Kidney (tissue), 14 donors: ENCODE data around the gene LRP5. TPM values are rescaled to one million over a fixed set of nuclear protein-coding genes. Genes with fewer than 3 reads are reported as not detected.
"Not testable (repeated sequence)": the region's sequence is repeated elsewhere in the genome, so short reads cannot be mapped to it uniquely, and the experiment has no call there.

Source experiments
- DNase-seq, 5 donors: peaks; one replicate each; pipeline ENCODE4 v3.0.0-alpha.2; 2013 to 2020
- FAIRE-seq: peaks from 2 replicates; lab custom pipeline; 2012; peaks lifted over from hg19 to GRCh38; lab: Jason Lieb, UNC
- H3K27ac ChIP-seq, 2 donors: one replicate each; pipeline ENCODE4 v1.7.0; 2013; ENCODE audit warnings: low read depth in 2 of 2, low read length in 2 of 2, inconsistent platforms in 1 of 2
- H3K27me3 ChIP-seq: one replicate; pipeline ENCODE4 v1.7.1; 2013; ENCODE audit warnings: low read length, inconsistent platforms; ENCODE audit not compliant: control insufficient read depth, insufficient read depth
- H3K36me3 ChIP-seq, 3 donors: one replicate each; pipeline versions ENCODE4 v1.7.0 to v1.7.1; 2013; ENCODE audit warnings: low read length in 3 of 3, control low read depth in 1 of 3, inconsistent platforms in 1 of 3; ENCODE audit not compliant: insufficient read depth in 3 of 3, control insufficient read depth in 2 of 3
- H3K4me1 ChIP-seq, 3 donors: one replicate each; pipeline versions ENCODE4 v1.7.0 to v1.7.1; 2013; ENCODE audit warnings: low read length in 3 of 3, inconsistent platforms in 1 of 3, low read depth in 1 of 3; ENCODE audit not compliant: control insufficient read depth in 2 of 3, insufficient read depth in 2 of 3
- H3K4me3 ChIP-seq, 3 donors: one replicate each; pipeline versions ENCODE4 v1.7.0 to v1.8.1; 2013; ENCODE audit warnings: low read length in 3 of 3, control low read depth in 1 of 3, inconsistent platforms in 1 of 3
- H3K9ac ChIP-seq, 3 donors: one replicate each; pipeline versions ENCODE4 v1.7.0 to v1.7.1; 2013; ENCODE audit warnings: low read length in 3 of 3, control low read depth in 1 of 3, inconsistent platforms in 1 of 3
- H3K9me3 ChIP-seq, 3 donors: one replicate each; pipeline versions ENCODE4 v1.7.0 to v1.7.1; 2013; ENCODE audit warnings: low read length in 3 of 3, control low read depth in 1 of 3, inconsistent platforms in 1 of 3; ENCODE audit not compliant: control insufficient read depth in 2 of 3, insufficient read depth in 1 of 3
- intact Hi-C: fragments of 100-400 bp; cut with DNase I; formaldehyde crosslinking; loops from one replicate; pipeline ENCODE4 v1.11.1; 2022
- polyA plus RNA-seq: library from polyadenylated mRNA; stranded (reverse); fragments of 350-450 nt; fragmentation: Illumina TruSeq; extraction: RNeasy Lipid Tissue Mini Kit (QIAGEN cat#74804); gene quantifications from one replicate; pipeline ENCODE4 v1.2.3, GENCODE V29; 2014; ENCODE audit warnings: low read depth, low replicate concordance; ENCODE audit not compliant: insufficient read depth
- total RNA-seq: library from RNA; stranded (reverse); fragmentation: NEBNext Ultra II Directional; extraction: Animal tissue kit (Norgen Biotek cat#: 25700); gene quantifications from one replicate; pipeline ENCODE4 v1.2.1, GENCODE V29; 2021
- TF ChIP-seq, protein P1 (sequence below): IDR thresholded peaks from 3 replicates; pipeline ENCODE4 v1.5.1; 2012; ENCODE audit warnings: mild to moderate bottlenecking, moderate library complexity, borderline replicate concordance; ENCODE audit not compliant: insufficient read depth; ENCODE audit errors: extremely low read depth
- donor health status: control.
- donor health status: control.
- donor health status: control.
- donor health status: control.
- donor health status: control.
- donor health status: DM: yes; HTN: yes; CAD: no.
- donor health status: Normal renal cell carcinoma (clear cell type).

LRP5 gene
- total and polyA plus RNA-seq, 2 donors from 2014 or later, result 55.4 to 71.3 TPM

DNA sequence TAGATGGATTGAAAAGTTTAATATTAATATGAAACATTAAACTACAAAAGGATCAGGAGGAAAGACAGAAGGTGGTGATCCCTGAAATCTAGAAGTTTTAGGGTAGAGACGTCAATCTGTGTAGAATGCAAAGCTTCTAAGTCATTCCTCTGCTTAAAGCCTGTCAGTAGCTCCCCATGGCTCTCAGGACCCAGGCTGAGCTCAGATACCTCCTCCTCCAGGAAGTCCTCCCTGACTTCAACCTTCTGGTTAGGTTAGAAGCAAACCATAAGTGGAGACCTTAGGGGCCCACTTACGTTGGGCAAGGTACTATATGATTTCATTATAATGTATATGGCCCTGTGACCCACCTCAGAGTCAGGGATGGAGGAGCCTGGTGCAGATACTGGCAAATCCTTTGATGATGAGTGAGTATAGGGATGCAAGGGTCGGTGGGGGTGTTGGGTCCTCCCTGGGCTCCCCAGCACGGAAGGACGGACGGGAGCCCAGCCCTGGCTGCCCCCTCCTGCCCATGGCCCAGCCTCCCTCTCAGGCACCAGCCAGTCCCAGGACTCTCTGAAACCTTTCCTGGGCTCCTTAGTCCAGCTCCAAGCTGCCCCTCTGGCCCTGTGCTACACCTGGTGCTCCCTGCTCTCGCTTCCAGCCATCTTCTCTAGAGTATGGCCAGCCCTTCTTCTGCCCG is 145.0 kb downstream of the LRP5 start:
- TF ChIP-seq, protein P1, sequence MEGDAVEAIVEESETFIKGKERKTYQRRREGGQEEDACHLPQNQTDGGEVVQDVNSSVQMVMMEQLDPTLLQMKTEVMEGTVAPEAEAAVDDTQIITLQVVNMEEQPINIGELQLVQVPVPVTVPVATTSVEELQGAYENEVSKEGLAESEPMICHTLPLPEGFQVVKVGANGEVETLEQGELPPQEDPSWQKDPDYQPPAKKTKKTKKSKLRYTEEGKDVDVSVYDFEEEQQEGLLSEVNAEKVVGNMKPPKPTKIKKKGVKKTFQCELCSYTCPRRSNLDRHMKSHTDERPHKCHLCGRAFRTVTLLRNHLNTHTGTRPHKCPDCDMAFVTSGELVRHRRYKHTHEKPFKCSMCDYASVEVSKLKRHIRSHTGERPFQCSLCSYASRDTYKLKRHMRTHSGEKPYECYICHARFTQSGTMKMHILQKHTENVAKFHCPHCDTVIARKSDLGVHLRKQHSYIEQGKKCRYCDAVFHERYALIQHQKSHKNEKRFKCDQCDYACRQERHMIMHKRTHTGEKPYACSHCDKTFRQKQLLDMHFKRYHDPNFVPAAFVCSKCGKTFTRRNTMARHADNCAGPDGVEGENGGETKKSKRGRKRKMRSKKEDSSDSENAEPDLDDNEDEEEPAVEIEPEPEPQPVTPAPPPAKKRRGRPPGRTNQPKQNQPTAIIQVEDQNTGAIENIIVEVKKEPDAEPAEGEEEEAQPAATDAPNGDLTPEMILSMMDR, result no peak
- FAIRE-seq (no peak), DNase-seq (peak in 1 of 5 donors; percentile 56)
- Histone ChIP-seq H3K36me3 (no peaks in the 10 kb centered on the region), H3K27me3 (no peaks in the 10 kb centered on the region), H3K9me3 (no peaks in the 10 kb centered on the region), H3K9ac (no peak overlapping the region), H3K27ac (no peak overlapping the region), H3K4me1 (peaks cover 0 to 1% (median 0%) of the 10 kb centered on the region in 3 donors), H3K4me3 (no peak overlapping the region)
- intact Hi-C loops, result no loop called here

DNA sequence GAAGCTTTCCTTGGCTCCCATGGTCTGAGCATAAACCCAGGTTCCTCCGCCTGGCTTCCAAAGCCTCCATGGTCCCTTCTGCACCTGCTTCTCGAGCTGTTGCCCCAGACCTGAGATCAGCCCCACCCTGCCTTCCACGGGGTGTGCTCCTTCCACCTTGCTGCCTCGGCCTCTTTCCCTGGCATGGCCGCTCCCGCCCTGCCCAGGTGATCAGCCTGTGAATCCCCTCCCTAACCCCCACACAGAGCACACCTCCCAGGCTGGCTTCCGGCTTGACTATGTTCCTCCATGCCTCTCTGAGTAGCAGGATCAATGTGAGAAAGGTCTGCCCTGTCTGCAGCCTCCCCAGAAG is 145.5 kb downstream of the LRP5 start:
- TF ChIP-seq, protein P1, result no peak
- DNase-seq, result peak in 1 of 5 donors; percentile 67
- intact Hi-C loops, result no loop called here
- Histone ChIP-seq H3K9me3 (no peaks in the 10 kb centered on the region), H3K4me1 (peaks cover 0 to 7% (median 0%) of the 10 kb centered on the region in 3 donors), H3K36me3 (no peaks in the 10 kb centered on the region), H3K27me3 (no peaks in the 10 kb centered on the region), H3K27ac (no peak overlapping the region), H3K4me3 (no peak overlapping the region), H3K9ac (no peak overlapping the region)
- no peak for FAIRE-seq

DNA sequence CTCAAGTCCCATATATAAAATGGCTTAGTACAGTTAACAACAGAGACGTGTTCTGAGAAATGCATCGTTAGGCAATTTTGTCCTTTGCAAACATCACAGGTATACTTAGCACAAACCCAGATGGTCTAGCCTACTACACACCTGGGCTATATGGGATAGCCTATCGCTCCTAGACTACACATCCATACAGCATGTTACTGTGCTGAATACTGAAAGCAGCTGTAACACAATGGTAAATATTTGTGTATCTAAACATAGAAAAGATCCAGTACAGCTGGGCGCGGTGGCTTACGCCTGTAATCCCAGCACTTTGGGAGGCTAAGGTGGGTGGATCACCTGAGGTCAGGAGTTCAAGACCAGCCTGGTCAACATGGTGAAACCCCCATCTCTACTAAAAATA is 145.9 kb downstream of the LRP5 start:
- H3K9ac ChIP-seq, H3K4me3 ChIP-seq, H3K27me3 ChIP-seq, FAIRE-seq, H3K9me3 ChIP-seq, H3K4me1 ChIP-seq, H3K36me3 ChIP-seq, H3K27ac ChIP-seq, intact Hi-C loops: not testable (repeated sequence)
- DNase-seq, result peak in 1 of 5 donors; percentile 33

DNA sequence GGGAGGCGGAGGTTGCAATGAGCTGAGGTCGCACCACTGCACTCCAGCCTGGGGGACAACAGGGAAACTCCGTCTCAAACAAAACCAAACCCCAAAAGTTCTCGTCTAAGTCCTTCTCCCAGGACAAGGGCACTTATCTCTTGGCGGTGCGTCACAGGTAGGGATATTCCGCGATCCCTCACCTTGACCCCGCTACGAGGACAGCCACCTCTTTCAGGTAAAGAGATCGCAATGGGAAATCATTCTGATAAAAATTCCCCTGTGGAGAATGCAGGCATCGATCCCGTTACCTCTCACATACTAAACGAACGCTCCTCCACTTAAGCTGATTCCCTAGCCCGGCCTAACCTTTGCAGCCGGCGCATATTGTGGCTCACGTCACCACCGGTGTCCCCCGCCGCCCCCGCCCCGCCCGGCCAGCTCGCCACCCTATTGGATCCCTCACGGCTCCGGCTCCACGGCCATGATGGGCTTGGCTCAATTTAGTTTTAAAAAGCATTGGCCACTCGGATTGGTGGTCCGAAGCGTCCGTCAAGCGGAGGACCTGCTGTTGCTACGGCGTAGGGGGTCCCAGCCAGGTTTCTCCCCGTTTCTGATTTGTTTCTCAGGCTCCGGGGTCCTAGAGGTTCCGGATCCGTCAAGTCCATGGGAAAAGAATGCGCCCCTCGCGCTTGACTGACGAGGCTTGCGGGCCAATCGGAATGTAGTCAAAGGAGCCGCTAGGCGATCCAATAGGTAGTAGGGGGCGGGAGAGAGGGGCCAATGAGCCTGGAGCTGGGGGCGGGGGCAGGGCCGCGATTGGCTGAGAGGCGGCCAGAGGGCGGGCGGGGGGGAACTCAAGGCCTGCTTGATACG is 147.7 kb downstream of the LRP5 start:
- Histone ChIP-seq H3K9me3 (no peaks in the 10 kb centered on the region), H3K36me3 (no peaks in the 10 kb centered on the region), H3K27ac (peak overlapping the region; percentile 93 to 97), H3K4me1 (peaks cover 0 to 10% (median 8%) of the 10 kb centered on the region in 3 donors), H3K9ac (peak overlapping the region; percentile 46 to 56 (median 51)), H3K4me3 (peak overlapping the region; percentile 71 to 83 (median 79)), H3K27me3 (no peaks in the 10 kb centered on the region)
- peak; percentile 99 to 100 (median 100) for DNase-seq
- TF ChIP-seq, protein P1, result no peak
- intact Hi-C loops, result no loop called here
- FAIRE-seq, result no peak
